Measurements from ENCODE around the gene SLC5A5. TPM values are rescaled to one million over a fixed set of nuclear protein-coding genes. Genes with fewer than 3 reads are reported as not detected.
A peak's percentile ranks its signal among the peaks of the same experiment; 100 is the strongest.

Gene SLC5A5
- polyA plus RNA-seq (ENCODE audit: insufficient read length in 12 of 12): under 1 TPM in 6 of 12 donors, not detected in 6; 0.05 to 0.11 (median 0.06) TPM
- long read RNA-seq, donor 1: 0 reads
- long read RNA-seq, donor 2: 0 reads
- long read RNA-seq, donor 3: 0 reads
- long read RNA-seq, donor 4: 0 reads
- long read RNA-seq, donor 5: 0 reads
- long read RNA-seq, donor 6: 0 reads
- long read RNA-seq, donor 7: 0 reads
- long read RNA-seq, donor 8: 0 reads
- long read RNA-seq, donor 9: 0 reads
- long read RNA-seq, donor 10: 0 reads
- long read RNA-seq, donor 11: 0 reads

DNA sequence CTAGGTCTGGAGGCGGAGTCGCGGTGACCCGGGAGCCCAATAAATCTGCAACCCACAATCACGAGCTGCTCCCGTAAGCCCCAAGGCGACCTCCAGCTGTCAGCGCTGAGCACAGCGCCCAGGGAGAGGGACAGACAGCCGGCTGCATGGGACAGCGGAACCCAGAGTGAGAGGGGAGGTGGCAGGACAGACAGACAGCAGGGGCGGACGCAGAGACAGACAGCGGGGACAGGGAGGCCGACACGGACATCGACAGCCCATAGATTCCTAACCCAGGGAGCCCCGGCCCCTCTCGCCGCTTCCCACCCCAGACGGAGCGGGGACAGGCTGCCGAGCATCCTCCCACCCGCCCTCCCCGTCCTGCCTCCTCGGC is at the start of gene SLC5A5:
Gene SLC5A5, plus strand, starts transcription at position 68 of the 373 bp plus-strand sequence. CDS start 375 bp downstream, outside the sequence.
- no peak for DNase-seq

DNA sequence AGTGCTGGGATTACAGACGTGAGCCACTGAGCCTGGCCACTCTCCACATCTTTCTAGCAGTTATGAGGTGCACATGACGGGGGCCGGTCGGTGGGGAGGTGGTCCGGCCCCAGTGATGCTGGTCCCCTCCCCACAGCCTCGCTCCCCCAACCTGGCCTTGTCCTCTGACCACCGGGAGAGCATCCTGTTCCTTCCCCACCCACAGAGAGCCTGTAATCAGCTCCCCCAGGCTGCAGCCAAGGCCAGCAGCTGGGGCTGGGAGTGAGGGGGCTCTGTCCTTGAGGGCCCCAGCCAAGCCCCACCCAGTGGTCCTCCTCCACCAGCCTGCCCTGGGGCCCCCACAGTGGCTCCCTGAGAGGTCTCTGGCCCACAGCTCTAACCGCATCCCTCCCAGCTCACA is 47.4 kb upstream of the SLC5A5 start:
- no peak for DNase-seq

DNA sequence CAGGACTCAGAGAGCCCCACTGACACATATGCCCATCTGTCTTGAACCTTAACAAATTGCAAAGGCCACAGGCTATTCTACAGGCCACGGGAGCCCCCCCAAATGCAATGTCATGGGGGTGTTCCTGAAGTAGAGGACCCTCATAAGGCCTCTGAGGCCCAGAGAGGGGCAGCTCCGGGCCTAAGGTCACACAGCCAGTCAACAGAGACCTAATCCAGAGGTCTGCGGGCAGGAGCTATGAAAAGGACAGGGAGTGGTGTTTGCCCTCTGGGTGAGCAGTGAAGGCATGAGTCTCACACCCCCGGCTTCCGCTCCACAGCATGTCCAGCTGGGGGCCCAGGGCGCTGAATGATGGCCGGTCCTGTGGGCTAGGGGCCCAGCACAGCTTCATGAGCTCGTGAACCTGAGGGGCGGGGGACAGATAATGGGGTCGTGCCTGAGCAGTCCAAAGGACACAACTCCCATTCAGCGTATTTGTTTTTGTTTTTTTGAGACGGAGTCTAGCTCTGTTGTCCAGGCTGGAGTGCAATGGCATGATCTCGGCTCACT is 45.2 kb upstream of the SLC5A5 start:
- DNase-seq: no peak

DNA sequence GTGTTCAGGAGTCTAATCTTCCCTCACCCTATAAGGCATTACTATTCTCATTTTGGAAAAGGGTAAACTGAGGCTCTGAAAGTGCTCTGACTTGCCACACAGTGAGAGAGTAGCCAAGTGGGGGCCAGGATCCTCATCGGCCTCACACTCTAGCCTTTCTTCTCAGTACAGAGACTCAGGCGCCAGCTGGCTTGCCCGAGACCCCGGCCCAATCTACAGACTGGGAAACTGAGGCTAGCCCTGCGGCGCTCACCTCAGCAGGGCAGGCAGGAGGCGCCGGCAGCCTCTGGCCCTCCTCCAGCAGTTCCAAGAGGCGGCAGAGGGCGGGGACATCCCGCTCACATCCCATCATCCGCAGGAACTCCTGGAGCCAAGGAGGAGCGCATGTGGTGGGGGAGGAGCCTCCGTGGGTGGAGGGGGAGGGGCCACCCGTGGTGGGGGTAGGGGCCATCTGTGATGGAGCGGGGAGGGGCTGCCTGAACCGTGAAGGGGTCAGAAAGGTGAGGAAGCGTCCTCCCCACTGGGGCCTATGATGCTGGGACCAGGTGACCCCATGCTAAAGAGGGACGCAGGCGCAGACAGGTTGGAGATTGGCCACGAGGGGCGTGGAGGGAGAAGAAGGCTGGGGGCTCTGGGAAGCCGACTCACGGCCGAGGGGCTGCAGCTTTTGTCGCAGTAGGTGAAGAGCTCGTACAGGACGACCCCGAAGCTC is 41.7 kb upstream of the SLC5A5 start:
- no peak for DNase-seq

DNA sequence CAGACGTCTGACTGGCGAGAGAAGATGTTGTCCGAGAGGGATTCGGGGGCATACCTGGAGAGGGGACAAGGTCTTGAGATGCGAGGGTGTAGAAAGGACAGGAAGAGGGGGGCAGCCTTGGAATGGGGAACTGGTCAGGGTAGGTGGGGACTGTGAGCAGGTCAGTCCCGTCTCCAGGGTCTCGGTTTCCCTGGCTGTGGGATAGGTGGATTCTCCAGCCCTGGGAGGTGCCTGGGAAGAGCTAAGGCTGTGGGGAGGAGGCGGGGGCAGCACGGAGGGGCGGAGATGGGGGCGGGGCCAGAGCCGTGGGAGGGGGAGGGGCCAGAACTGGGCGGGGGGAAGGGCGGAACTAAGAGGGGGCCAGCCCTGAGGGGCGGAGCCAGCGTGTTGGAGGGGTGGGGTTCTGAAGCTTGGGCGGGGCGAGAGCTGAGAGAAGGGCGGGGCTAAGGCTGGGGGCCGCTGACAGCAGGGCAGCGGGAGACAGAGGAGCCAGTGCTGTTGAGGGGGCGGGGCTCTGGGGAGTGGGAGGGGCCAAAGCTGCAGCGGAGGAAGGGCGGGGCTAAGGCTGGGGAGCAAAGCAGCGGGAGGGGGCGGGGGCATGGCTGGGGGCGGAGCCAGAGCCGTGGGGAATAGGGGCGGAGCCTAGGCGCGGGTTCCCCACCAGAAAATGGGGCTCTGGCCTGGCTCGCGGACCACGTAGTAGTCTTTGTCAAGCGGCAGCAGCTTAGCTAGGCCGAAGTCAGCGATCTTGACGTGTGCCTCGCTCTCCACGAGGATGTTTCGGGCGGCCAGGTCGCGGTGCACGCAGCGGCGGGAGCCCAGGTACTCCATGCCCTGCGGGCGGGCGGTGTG is 41.0 kb upstream of the SLC5A5 start:
- DNase-seq: no peak

DNA sequence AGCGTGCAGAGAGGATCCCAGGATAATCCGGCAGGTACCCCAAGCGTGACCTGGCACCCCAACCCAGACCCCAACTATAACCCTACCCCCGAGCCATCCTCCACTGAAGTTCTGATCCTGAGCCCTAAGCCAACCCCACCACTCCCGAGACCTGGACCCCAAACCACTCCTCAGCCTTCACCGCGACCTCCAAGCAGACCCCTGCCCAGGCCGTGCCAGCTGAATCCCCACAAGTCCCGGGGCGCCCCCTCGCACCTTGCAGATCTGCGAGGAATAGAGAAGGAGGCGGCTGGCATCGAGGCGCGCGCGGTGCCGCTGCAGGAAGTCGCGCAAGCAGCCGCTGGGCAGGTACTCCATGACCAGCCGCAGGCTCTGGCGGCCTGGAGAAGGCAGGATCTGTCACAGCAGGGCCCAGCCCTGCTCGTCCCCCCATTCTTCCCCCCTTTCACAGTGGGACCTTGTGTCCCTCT is 40.3 kb upstream of the SLC5A5 start:
- DNase-seq: no peak

DNA sequence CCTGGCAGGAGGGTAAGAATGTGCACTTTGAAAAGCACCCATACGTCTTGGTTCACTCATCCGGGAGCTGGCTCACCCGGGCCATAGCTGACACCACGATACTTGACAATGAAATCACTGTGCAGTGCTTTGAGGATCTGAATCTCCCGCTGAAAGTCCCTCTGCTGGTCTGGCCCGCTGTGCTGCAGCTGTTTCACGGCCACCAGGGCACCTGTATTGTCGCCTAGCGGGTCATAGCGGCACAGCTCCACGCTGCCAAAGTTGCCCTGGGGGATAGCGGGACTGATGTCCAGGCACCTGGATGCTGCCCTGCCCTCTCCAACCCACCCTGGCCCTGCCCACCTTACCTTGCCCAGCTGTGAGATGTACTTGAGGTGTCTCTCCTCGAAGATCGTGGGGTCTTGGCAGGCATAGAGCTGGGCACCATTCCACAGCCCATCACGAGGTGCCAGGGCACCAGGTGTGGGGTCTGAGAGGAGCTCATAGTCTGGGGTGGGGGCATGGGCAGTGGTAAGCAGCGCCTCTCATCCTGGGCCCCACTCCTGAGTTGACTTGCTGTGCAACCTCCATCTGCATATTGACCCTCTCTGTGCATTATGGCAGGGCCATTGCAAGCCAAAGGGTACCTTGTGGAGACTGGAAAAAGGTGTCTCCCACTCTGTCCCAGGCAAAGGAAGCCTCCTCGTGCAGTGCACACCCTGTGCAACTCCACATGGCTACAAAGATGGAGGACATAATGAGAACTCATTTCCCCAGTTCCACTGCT is 39.1 kb upstream of the SLC5A5 start:
- DNase-seq: no peak

DNA sequence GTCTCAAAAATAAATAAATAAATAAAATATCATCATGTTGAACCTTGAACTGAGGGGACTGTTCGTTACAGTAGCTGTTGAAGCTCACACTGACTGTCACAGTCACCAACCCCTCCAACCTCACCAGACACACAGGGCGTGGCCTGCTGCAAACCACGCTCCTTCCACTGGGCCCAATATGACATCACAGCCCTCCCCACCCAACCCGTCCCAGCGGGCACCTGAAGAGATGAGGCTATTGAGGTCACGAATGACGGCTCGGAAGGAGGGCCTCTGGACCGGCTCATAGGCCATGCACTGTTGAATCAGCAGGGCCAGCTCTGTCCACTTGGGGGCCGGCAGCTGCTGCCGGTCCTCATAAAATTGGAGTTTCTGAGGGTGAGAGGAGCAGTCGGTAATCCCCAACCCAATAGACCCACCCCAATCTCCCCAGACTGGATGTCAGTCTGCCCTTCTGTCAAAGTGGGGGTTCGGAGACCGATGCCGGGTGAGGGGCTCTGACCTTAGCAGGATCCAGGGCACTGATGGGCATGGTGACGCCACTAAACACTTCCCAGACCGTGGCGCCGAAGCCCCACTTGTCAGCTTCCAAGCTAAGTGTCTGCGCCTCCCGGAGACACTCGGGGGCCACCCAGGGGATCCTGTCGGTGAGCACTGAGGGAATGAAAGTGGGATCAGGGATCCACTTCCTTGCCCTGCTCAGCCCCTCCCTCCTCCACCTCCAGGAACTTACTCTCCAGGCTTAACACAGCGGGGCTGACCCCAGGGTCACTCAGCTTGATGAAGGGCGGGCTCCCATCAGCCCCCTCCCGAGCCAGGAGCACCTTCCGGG is 37.2 kb upstream of the SLC5A5 start:
- no peak for DNase-seq

DNA sequence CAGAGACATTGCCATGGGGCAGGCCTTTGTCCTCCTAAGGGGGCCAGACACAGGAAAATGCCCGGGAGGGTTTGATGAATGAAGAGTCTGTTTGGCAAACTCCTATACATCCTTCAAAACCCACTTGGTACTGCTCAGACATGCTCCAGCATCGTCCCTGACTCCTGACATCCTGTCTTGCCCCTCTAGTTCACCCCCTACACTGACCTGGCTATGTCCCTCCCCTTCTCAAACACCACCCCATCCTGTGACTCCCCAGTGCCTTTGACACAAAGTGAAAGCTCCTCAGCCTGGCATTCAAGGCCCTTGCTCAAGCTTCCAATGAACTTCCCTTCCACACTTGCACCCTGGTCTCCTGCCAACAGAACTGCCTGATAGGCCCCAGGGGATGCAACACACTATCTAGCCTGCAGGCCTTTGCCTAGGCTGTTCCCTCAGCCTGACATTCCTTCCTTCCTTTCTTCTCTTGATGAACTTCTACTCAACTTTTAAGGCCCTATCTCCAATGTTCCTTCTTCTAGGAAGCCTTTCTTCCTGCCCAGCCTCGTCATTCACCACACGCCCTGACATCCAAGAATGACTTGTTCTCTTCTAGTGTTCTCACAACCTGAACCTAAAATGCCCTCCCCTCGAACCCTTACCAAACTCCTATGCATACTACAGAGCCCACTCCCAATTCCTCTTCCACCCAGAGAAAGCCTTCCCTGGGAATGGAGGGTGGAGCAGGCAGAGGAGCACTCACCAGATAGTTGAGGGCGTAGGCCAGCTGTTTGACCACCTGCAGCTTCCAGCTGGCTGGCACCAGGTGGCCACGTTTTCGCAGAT is 36.4 kb upstream of the SLC5A5 start:
- DNase-seq: no peak

DNA sequence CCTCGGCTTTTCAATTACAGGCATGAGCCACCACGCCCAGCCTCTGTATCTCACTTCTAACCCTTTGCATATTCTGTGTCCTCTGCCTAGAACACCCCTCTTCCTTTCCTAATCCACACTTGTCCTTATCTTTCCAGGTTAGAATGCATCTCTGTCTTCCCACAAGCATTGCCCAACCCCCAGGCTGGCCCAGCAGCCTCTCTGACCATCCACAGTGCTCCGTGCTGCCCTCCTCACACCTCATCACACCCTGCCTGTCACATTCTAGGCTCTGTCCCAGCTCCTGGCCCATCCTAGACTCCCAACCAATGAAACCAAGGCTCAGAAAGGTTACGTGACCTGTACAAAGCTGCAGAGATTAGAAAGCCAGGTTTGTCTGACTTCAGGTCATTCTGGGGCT is 35.2 kb upstream of the SLC5A5 start:
- no peak for DNase-seq

DNA sequence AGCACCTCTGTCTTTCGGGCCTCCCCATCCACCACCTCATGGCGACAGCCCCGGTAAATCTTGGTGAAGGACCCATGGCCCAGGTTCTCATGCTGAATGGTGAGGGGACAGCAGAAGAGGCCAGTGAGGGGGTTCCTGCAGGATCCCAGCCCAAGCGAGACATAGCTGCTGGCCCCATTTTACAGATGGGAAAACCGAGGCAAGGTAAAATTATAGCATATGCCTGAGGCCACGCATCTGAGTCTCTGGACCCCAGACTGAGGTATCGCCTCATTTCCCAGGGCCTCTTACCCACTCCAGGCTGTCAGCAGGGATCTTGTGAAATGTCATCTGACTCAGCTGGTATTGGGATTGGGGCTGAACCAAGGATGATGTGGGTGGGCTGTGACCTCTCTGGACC is 33.8 kb upstream of the SLC5A5 start:
- DNase-seq: no peak

DNA sequence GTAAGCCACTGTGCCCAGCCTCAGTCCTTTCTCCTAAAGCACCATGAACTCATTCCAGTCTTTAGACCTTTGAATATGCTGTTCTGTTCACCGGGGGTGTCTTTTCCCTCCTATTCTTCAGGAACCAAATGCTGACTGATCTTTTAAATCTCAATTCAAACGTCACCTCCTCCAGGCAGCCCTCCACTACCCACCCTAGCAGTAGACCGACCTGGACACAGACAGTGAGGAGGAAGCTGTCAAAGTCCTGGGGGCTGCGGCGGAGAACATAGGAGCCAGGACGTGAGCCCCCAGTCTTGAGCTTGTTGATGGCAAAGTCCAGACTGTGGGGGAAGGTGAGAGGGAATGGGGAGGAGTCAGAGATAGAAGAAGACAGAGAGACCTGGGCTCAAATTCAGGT is 31.7 kb upstream of the SLC5A5 start:
- no peak for DNase-seq

DNA sequence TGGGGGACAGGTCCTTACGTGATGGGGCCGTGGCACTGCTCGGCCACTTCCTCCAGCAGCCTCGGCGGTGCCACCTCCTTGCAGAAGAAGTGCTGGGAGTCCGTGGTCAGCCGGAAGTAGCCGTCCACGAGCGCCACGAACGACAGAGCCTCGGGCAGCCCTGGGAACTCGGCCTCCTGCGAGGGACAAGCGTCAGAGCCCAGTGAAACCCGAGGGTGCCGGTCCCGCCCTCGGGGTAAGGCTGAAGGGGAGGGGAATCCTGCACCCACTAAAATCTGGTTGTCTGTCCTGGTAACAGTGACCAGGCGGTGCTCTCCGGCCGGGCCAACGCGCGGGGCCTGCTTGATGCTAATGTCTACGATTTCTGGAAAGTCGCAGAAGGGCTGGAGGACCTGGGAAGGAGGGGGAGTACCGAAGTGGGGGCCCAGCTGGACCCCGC is 30.4 kb upstream of the SLC5A5 start:
- DNase-seq: no peak

DNA sequence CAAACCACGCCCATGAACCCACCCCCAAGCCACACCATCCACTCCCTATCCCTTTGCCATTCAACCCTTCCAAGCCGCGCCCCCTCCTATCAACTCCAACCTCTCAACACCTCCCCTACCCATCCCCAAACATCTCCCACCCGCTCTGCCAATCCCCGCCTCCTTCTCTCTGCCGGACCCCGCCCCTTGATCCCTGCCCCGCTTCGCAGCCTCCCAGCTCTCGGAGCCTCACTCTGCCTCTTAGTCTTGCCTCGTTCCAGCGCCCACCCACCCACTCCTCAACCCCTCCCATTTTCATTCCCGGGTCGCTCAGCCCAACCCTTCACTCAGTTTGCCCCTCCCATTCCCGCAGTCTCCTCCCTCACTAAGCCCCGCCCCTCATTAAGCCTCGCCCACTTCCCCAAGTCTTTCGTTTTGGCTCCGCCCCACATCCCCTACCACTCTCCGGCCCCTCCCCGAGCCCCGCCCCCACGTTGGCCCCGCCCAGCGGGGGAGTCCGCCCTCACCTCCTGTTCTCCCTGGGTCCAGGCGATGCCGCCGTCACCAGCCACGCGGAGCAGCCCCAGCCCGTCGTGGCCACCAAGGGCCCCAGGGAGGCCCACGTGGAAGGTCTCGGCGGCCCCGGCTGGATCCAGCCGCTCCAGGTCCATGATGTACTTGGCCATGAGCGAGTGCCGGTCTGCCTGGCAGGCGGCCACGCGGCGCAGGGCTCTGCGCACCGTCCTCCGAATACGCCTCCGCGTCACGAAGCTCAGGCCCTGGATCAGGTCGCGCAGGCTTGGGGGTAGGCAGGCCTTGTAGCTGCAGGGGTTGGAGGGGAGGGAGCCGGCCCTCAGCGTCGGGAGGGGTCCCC is 29.7 kb upstream of the SLC5A5 start:
- peak; percentile 88 for DNase-seq

DNA sequence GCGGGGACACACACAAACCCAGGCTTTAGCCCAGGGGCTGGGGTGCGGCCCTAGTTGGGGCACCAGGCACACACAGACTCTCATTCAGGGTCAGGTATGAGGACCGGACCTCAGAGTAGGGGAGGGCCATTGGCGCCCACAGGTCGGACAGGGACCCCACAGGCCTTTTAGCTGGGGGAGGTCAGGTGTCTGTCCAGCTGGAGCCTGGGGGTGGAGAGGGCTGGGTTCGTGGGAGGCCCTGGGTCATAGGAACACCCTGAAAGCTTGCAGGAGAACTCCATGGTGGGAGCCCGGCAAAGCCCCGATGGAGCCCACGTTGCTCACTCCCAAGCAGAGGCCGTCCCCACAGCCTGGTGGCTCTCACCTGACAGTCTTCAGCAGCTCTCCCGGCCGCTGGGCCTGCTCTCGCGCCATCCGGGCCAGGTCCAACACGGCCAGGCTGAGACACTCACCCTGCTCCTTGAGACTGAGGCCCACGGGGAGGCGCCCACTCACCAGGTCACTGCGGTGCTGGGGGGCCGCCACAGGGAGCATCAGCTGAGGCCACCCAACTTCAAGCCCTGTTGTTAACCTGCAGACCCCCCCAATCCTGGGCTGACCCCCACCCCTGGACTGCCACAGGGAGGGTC is 29.0 kb upstream of the SLC5A5 start:
- DNase-seq: no peak

DNA sequence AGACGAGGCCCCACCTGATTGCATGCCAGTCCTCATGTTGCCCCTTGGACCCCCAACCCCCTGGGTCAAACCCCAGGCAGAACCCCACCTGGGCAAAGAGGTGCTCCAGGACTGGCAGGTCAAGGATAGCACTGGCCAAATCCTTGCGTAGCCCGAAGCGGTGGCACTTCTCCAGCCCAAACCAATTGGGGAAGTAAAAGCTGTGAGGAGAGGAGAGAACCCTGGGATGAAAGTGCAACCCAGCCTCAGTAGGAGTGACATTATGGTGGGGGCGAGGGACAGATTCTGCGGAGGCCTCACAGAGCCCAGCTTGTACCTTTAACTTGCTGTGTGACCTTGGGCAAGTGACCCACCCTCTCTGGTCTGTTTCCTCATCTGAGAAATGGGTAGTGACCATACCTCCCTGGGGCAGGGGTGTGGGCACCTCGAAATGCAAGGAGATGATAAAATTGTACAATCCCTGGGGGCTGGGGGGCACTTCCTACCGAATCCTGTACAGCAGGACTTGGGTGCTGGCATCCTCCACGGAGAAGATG is 28.4 kb upstream of the SLC5A5 start:
- no peak for DNase-seq

DNA sequence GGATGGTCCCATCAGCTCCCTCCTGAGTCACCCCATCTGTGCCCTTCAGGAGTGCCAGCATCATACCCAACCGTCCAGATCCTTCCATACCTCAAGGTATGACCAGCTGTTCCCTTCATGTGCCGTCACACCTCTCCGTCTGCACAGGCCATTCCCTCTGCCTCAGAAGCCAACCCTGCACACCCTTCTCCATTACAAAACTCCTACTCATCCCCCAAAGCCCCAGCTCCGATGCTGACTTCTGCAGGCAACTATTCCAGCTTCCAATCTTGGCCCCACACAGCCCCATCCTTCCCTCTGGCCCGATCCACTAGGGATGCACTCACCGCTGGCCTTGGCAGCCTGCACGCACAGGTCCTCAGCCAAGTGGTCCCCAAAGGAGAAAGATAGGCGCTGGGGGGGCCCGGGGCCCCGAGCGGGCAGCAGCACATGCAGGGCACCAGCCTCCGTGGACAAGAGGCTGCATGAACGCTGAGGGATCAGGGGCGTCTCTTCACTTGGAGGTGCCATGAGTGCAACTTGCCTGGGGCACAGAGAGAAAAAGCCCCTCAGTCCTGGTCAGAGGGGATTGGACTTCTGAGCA is 27.7 kb upstream of the SLC5A5 start:
- DNase-seq: no peak

Data from muscle of arm (tissue), 14 donors.